NCI-H526 (cell line): ENCODE measurements around the gene N4BP3.
"Not testable (repeated sequence)": the region's sequence is repeated elsewhere in the genome, so short reads cannot be mapped to it uniquely, and the experiment has no call there.

Experiments used
- DNase-seq, 2 experiments: peaks; one replicate each; lab custom pipeline; 2025; lab: John Stamatoyannopoulos, UW

Gene N4BP3, protein sequence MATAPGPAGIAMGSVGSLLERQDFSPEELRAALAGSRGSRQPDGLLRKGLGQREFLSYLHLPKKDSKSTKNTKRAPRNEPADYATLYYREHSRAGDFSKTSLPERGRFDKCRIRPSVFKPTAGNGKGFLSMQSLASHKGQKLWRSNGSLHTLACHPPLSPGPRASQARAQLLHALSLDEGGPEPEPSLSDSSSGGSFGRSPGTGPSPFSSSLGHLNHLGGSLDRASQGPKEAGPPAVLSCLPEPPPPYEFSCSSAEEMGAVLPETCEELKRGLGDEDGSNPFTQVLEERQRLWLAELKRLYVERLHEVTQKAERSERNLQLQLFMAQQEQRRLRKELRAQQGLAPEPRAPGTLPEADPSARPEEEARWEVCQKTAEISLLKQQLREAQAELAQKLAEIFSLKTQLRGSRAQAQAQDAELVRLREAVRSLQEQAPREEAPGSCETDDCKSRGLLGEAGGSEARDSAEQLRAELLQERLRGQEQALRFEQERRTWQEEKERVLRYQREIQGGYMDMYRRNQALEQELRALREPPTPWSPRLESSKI

DNA sequence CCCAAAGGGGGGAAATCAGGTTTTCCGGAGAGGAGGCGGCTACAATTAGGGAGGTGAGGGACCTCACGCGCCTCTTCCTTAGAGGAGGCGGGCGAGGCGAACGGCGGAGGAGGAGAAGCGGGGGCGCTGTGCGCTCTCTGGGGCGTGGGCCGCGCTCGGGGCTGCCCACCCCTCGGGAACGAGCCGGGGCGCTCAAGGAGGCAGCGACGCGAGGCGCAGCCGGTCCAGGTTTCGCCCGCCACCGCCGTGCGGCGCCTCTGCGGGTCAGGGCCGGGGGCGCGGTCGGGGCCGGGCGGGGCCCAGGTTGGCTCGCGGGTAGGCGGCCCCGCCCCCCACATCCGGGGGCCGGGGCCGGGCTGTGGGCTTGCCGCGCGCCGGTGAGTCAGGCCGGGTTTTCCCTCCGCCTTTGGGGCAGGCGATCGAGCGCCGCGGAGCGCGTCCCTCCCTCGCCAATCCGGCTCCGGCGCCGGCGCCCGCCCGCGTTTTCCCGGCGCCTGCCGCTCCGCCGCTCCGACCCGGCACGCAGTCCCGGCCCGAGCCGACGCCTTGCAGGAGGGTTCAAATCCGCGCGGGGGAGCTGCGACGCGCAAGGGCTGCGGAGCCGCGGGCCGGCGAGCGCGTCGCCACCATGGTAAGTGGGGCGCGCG, at the start of gene N4BP3:
Gene N4BP3 (plus strand): TSS at position 392 of the 647 bp plus-strand sequence. CDS start 6,052 bp downstream, outside the sequence.
- DNase-seq = peak in 1 of 2 experiments; percentile 74

DNA sequence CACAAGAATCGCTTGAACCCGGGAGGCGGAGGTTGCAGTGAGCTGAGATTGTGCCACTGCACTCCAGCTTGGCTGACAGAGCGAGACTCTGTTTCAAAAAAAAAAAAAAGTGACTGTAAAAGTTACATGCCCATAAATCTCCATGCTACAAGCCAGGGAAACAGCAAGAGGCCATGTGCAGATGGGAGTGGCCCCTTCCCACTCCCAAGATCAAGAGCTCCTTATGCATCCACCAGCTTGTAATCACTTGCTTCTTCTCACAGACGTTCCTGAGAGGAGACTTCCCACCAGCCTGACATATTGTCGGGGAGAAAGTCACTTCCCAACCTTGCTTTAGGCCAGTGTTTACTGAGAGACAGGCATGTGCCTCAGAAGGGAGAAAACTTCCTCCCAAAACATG, 45.6 kb upstream of the N4BP3 start:
- DNase-seq = no peak

DNA sequence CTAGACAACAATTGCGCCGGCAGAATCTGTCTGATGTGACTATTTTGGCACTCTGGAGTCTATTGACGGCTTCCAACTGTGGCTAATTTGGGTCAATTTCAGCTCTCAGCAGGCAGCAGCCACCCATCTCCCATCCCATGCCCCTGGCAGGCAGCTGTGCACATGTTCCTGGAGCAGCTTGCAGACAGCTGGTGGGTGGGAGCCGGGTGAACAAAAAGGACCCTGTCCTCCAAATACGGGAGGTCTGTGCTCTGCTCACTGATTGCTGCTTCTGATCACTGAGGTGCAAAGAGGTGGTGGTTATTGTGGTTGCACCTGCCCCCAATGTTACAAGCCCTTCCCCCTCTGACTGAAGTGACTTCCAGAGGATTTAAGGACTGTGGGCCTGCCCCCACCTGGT, 45.0 kb upstream of the N4BP3 start:
- DNase-seq = no peak

DNA sequence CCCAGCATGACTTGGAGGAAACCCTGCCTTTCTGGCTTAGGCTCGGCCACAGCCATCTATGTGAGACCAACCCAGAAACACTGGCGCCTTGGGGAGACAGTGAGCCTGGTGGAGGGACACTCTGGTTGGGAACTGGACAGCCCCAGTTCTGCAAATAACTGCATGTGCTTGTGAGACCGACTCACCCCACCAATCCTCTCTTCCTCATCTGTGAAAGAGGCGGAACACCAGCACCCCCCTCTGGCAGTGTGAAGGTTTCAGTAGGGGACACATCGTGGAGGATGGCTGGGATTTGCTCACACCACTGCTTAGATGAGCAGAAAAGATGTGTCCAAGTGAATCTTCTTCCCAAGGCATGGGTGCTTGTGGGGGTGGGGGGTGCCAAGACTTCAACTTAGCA, 43.4 kb upstream of the N4BP3 start:
- DNase-seq = peak; percentile 46 to 65

DNA sequence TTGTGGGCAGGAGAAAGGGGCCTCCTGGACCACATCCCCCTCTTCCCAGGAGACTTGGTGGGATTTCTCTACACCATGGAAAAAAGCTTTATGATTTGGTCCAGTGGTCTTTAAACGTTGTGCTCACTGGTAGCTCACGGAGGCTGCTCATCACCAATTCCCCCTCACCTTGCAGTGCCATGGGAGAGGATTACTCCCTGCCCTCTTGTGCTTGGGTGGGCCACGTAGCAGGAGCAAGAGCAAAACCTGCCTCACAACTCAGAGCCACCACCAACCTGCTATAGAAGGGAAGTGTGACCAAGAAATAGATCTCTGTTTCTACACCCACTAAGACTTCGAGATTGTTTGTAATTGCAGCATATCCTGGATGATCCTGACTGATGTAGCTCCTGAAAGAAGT, 42.2 kb upstream of the N4BP3 start:
- no peak for DNase-seq

DNA sequence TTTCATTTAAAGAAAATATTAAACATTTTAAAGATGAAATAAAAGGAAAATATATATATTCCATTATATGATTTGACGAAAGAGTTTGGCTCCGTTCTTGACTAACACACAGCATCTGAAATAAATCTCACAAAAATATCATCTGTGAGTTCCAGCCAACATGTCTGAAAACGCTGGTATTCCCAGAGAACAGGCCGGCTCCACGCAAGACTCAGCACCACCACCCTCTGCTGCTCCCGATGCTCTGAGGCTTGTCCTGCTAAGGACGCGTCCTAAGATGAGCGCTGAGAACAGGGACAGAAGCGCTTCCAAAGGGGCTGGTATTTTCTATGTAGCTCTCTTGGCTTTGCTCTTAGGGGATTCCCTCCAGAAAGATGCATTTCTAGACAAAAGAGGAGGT, 40.6 kb upstream of the N4BP3 start:
- DNase-seq = no peak

DNA sequence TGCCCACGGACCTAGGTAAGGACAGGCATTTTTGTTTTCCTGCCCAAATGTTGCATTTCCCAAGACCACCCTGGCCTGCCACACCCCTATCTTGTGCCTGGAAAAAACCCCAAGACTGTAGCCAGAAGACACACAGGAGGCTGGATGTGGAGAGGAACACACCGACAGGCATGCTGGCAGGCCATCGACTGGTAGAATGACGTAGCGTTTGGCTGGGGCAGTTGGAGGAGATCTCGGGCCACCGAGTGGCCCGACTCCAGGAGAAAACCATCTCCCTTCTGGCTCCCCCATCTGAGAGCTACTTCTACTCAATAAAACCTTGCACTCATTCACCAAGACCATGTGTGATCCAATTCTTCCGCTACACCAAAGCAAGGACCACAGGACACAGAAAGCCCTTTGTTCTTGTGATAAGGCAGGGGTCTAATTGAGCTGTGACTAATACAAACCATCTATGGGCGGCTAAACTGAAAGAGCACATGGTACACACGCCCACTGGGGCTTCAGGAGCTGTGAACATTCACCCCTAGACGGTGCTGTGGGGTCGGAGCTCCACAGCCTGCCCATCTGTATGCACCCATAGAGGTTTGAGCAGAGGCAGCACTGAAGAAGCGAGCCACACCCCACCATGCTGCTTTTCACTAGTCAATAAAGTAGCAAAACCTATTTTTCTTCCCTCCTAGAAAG, 38.9 kb upstream of the N4BP3 start:
- peak in 1 of 2 experiments; percentile 15 for DNase-seq

DNA sequence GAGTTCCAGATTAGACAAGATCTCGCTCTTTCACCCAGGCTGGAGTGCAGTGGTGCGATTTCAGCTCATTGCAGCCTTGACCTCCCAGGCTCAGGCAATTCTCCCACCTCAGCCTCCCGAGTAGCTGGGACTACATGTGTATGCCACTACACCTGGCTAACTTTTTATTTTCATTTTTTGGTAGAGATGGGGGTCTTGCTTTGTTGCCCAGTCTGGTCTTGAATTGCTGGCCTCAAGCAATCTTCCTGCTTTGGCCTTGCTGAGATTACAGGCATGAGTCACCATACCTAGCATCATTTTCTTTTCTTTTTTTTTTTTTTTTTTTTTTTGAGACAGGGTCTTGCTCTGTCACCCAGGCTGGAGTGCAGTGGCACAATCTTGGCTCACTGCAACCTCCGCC, 36.4 kb upstream of the N4BP3 start:
- DNase-seq = not testable (repeated sequence)

DNA sequence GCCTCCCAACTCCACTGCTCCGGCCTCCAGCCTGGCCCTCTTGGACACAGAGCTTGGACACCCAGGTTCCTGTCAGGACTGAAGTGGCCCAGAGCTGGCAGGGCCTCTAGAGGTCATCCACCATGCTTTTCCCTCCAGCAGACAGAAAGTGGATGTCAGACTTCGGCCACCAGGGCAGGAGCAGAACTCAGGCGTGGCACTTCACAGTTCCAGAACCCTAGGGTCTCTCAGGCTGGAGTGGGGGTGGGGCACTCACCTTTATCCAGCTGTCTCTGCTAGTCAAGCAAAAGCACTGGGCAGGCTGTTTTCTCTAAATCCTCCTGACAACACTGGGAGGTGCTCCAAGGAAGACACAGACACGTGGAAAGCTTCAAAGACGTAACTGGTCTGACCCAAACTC, 35.6 kb upstream of the N4BP3 start:
- no peak for DNase-seq

DNA sequence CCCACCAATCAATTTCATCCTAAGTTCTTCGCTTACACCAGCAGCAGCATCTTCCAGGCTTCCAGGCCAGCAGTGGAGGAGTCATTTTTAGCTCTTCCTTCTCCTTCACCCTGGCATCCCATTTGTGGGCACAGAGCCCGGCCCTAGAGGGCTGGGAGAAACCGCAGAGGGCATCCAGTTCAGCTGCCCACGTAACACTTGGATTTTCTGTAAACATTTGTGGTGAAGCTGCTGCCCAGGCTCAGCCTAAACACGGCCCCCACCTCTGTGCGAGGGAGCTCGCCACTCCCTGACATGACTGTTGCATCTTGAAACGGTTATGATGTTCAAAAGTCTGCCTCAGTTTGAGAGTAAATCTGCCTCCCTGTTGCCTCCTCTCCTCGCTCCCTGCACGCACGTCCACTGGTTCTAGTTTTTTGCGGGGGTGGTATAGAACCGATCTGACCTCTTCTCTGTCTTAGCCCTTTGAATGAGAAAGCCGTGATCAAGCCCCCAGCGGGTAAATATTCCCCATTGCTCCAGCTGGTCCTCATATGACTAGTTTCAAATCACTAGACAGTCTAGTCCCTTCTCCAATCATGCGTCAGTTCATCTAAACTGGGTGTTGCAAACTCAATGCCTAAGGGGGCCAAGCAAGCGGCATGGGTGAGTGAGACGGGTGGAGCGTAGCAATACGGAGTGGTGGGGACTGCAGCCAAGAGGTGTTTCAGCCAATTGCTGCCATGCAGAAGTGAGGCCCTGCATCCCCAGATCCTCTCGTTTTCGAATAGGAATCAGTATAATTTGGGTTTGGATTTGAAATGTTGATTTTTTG, 34.9 kb upstream of the N4BP3 start:
- DNase-seq = no peak

DNA sequence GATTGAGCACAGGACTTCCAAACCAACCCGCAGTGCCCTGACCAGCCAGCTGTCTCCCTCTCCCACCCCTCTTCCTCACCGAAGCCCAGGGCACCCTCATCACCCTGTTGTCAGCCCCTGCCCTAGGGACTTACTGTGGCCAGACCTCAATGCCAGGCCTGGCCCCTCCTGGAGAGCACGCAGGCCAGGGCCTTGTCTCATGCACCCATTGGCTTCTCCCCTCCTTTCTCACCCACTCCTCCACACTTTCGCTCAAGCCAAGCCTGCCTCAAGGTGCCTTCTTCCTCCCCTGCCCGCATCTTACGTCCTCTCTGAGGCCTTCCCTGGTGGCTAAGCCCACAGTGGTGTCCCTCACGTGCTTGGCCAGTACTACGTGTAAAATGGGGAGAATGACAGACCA, 33.3 kb upstream of the N4BP3 start:
- no peak for DNase-seq

DNA sequence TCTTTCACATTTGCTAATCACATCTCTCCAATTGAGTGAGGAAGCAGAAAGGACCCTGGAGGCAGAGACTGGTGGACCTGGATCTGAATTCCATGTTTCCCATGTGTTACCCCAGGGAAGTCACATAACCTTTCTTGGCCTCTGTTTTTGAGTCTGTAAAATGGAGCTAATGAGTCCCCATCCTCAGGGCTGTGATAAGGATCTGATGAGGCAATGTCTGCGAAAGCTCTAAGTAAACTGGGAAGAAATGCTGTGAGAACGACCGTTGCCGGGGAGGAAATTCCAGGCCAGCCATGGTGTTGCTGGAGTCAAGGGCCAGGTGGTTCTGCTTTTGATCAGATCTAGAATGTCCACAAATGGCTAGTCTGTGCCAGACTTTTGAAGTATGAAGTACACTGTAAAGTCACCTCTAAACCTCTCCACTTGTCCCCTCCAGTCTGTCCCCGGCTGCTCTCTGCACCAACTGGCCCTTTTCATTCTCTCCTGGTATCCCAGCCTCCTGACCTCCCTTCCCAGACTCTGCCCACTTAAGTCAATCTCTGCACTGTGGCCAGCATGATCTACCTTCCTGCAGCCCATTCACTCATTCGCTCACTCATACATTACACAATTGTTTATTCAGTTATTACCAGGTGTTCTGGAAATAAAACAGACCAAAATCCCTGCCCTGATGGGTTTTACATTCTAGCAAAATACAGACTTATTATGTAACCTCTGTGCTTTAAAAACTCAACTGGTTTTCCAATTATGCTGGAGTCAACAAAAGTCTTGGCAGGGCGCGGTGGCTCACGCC, 32.5 kb upstream of the N4BP3 start:
- no peak for DNase-seq

DNA sequence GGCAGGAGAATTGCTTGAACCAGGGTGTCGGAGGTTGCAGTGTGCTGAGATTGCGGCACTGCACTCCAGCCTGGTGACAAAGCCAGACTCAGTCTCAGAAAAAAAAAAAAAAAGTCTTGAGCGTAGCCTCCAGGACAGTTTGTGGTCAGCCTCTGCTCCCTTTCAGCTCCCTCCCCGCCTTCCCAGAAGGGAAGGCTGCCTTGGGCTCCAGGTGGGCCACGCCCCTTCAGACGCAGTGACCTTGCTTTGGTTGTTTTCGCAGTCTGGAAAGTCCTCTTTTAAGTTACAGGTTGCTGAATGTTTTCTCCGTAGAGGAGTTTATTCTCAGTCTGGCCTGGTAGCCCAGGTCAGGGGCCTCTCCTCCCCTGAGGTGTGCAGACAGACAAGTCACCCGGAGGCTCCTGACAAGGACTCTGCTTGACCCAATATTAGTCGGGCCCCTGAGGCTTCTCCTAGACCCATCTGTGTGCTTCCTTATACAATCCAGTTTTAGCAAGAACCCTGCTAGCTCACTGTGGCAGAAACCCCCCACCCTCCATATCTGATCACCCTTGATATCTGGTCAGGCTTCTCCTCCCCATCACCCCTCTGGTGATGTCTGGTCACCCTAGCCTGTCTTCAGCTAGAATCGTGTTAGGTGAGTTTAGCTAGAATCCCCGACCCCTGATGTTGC, 31.6 kb upstream of the N4BP3 start:
- no peak for DNase-seq

DNA sequence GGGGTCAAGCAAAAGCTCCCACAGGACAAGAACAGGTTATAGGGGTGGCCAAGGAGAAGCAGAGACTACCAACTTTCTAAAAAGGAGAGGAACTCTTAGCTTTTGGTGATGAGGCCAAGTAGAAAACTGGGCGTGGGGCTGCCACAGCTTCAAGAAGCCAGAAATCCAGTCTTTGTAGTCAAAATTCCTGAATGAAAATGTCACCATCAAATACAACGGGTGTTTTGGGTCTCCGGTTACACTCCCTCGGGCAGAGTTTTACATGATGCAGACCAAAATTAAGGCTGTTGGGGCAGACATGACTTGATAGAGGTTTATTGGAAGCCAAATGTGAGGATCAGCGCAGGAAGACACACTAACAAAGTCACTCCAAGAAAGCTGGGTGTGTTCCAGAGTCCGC, 29.4 kb upstream of the N4BP3 start:
- DNase-seq = no peak

DNA sequence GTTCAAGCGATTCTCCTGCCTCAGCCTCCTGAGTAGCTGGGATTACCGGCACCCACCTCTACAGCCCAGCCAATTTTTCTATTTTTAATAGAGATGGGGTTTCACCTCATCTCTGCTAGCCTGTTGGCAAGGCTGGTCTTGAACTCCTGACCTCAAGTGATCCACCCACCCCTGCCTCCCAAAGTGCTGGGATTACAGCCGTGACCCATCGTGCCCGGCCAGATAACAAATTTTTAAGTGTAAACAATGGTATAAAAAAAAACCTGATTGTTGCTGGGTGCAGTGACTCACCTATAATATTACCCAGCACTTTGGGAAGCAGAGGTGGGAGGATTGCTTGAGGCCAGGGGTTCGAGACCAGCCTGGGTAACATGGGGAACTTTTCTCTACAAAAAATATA, 28.0 kb upstream of the N4BP3 start:
- DNase-seq = no peak

DNA sequence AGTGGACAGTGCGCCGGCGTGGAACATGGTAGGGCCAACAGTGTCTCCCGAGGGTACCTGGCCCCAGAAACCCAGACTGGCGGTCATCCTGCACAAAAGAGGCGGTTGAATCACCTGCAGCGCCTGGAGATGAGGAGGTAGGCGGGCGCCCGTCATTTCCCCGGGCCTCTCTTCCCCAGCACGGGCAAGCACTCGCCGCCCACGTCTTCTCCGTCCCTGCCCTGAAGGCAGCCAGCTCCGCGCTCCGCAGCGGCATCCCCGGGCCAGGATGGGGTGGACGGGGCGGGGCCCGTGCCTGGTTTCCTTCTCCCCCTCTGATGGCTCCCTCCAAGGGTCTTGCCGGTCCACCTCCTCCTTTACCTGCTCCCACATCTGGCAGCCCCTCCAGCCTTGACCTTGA, 27.1 kb upstream of the N4BP3 start:
- DNase-seq = no peak

DNA sequence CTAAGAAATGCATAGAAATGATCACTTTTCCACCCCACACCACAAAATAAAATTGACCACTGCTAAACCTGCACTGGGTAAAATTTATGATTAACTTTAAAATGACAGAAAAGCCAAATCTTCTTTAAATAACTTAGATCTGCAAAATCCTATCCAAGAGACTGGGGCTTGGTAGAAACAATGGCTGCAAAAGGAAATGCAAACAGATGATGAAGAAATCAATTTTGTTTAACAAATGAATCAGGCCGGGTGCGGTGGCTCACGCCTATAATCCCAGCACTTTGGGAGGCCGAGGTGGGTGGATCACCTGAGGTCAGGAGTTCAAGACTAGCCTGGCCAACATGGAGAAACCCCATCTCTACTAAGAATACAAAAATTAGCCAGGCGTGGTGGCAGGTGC, 26.1 kb upstream of the N4BP3 start:
- DNase-seq = not testable (repeated sequence)

DNA sequence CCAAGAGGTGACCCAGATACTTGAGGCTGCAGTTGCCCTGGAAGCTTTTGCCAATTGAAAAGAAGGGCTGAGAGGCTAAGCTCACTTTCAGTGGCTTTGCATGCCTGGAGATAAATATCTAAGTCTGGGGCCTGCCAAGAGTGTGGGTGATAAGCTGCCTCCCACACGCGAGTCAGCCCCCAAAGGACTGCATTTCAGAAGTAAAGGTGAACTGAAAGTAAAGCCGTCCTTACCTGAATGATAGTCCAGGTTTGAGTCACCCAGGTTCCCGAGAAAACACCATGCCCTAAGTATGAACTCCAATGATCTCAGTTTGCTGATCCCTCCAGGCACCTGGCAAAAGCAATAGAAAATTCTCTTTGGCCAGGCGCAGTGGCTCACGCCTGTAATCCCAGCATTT, 22.5 kb upstream of the N4BP3 start:
- DNase-seq = no peak

DNA sequence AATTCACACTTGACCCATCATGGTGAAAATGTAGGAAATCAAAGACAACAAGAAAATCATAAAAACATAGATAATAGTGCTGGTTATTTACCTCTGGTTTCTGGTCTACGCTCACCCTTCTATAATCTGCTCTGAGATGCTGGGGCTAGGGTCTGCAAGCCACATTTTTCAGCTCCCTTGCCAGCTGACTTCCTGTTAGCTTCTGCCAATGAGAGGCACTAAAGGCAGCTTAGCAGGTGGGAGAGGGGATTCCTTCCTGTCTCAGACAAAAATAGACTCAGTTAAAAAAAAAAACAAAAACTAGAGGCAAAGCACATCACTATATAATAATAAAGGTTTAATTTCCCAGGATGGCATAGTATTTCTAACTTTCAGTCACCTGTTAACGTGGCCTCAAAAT, 20.2 kb upstream of the N4BP3 start:
- no peak for DNase-seq

DNA sequence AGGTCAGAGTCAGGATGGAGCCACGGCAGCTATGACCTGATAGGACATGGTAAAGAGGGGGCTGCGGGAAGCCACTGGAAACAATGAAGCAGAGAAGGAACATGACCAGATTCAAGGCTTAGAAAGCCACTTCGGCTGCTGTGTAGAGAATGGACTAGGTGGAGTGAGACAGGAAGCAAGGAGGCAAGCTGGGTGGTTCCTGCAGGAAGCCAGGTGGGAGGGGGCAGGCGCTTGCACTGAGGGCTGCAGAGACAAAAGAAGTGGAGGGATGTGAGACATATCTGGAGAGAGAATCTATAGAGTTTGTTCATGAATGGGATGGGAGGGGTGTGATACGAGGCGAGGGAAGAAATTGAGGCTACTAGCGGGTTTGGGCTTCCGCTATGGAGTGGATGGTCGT, 19.0 kb upstream of the N4BP3 start:
- DNase-seq = no peak

DNA sequence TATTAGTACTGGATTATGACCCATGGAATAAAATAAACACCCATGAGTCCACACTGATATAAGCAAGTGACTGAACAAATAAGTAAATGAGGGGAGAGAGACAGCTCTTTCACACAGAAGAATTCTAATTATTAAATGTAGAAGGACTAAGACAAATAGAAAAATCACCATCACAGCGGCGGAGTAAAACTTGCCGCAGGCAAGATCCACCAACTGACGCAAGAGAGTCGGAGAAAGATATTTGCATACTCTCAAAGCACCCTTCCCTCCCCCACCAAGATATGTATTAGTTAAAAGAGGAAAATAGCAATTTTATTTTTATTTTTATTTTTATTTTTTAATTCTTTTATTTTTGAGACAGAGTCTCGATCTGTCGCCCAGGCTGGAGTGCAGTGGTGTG, 14.6 kb upstream of the N4BP3 start:
- peak in 1 of 2 experiments; percentile 25 for DNase-seq
